ENCODE measurements around the gene PPIG.

DNA sequence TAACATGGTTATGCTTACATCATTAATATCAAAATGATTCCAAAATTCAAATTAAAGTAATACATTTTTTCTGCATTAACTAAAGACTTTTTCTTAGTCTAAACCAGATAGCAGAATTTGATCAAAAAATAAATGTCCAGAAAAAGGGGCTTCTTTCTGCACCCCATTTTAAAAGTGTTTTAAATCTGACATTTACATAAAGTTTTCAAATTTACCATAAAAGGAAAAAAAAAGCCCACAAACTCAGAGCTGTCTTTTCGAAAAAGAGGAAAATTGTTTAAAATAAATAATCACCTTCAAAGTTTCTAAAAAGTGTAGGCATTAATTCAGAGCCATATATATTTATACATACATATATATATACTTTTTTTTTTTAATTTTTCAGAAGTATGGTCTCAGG, 12.0 kb upstream of the PPIG start:
- TF ChIP-seq, protein P1, sequence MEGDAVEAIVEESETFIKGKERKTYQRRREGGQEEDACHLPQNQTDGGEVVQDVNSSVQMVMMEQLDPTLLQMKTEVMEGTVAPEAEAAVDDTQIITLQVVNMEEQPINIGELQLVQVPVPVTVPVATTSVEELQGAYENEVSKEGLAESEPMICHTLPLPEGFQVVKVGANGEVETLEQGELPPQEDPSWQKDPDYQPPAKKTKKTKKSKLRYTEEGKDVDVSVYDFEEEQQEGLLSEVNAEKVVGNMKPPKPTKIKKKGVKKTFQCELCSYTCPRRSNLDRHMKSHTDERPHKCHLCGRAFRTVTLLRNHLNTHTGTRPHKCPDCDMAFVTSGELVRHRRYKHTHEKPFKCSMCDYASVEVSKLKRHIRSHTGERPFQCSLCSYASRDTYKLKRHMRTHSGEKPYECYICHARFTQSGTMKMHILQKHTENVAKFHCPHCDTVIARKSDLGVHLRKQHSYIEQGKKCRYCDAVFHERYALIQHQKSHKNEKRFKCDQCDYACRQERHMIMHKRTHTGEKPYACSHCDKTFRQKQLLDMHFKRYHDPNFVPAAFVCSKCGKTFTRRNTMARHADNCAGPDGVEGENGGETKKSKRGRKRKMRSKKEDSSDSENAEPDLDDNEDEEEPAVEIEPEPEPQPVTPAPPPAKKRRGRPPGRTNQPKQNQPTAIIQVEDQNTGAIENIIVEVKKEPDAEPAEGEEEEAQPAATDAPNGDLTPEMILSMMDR (IDR thresholded peaks at IDR 0.05), result no peak
- TF ChIP-seq POLR2A (IDR thresholded peaks at IDR 0.05), result no peak
- TF ChIP-seq POLR2AphosphoS5 (IDR thresholded peaks at IDR 0.05), result no peak

All from gastroesophageal sphincter (tissue), 3 donors.